WERI-Rb-1 (cell line): ENCODE results near the gene LMAN1.

Experiments
- DNase-seq: peaks from one replicate; pipeline ENCODE4 v3.0.0-alpha.2; 2020
- H3K27ac ChIP-seq: fragments of 250-450 bp; sonication (Bioruptor Pico); 2 replicates; pipeline ENCODE4 v1.5.1; 2020; ENCODE audit warnings: mild to moderate bottlenecking, moderate library complexity
- H3K27me3 ChIP-seq: fragments of 250-450 bp; sonication (Bioruptor Pico); 2 replicates; pipeline ENCODE4 v1.5.1; 2021; ENCODE audit warnings: mild to moderate bottlenecking, low read depth, moderate library complexity; ENCODE audit not compliant: insufficient read depth, severe bottlenecking
- H3K36me3 ChIP-seq: fragments of 250-450 bp; sonication (Bioruptor Pico); 2 replicates; pipeline ENCODE4 v1.5.1; 2020; ENCODE audit warnings: mild to moderate bottlenecking, moderate library complexity
- H3K4me3 ChIP-seq: 2 replicates; pipeline ENCODE4 v1.5.1; 2011; ENCODE audit warnings: low read depth, mild to moderate bottlenecking, control low read depth, low read length
- H3K9me3 ChIP-seq: fragments of 250-450 bp; sonication (Bioruptor Pico); 2 replicates; pipeline ENCODE4 v1.5.1; 2021; ENCODE audit warnings: mild to moderate bottlenecking, moderate library complexity; ENCODE audit not compliant: severe bottlenecking
- TF ChIP-seq, protein P1 (sequence below): IDR thresholded peaks from 2 replicates; pipeline ENCODE4 v1.5.1; 2011; ENCODE audit warnings: low read depth, mild to moderate bottlenecking, control low read depth, inconsistent platforms, low read length

The LMAN1 gene

DNA sequence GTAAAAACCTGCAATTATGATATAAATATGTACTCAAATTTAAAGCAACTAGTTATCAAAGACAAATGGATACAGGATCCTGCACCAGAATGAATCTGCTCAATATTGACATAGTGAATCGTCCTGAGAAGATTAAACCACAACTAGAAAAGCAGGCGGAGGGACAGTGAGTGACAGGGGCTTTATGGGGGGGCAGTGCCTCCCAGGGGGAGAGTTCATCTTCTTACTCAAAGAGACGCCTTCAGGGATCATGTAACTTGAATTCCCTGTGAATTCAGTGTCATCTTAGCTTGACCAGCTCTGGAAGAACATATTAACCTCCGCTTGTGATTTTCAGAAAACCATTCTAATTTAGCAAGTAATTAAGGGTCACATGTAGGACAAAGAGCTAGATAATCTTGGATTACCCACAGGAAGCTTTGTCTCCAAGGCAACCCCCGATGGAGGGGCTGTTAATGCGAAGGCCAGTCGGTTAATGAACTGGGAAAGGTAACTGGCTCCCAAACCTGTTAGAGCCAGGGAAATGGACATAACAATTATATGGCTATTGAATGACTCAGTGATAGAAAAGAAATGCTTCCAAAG, 17.4 kb upstream of the LMAN1 start:
- Histone ChIP-seq H3K36me3 (no peaks in the 10 kb centered on the region), H3K27ac (peak overlapping the region; percentile 85), H3K9me3 (no peaks in the 10 kb centered on the region), H3K4me3 (peak overlapping the region; percentile 33), H3K27me3 (no peaks in the 10 kb centered on the region)
- TF ChIP-seq, protein P1, sequence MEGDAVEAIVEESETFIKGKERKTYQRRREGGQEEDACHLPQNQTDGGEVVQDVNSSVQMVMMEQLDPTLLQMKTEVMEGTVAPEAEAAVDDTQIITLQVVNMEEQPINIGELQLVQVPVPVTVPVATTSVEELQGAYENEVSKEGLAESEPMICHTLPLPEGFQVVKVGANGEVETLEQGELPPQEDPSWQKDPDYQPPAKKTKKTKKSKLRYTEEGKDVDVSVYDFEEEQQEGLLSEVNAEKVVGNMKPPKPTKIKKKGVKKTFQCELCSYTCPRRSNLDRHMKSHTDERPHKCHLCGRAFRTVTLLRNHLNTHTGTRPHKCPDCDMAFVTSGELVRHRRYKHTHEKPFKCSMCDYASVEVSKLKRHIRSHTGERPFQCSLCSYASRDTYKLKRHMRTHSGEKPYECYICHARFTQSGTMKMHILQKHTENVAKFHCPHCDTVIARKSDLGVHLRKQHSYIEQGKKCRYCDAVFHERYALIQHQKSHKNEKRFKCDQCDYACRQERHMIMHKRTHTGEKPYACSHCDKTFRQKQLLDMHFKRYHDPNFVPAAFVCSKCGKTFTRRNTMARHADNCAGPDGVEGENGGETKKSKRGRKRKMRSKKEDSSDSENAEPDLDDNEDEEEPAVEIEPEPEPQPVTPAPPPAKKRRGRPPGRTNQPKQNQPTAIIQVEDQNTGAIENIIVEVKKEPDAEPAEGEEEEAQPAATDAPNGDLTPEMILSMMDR = no peak
- DNase-seq = peak; percentile 96

DNA sequence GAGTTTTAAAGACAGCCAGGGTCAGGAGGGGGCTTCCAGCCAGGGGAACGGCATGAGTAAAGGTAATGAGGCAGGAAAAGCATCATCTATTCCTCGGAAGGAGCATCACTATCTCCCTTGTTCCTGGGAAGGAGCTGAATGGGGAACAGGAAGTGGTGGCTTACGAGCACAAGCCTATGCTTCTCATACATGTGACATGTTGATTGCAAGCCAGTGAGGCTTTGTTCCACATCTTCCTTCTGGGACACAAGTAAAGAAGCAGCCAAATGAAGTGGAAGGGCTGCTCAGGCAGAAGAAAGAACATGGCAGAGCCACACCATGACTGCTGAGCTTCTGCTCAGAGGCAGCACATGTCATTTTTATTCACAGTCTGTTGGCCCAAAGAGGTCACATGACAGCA, 15.1 kb upstream of the LMAN1 start:
- H3K27ac ChIP-seq = peak overlapping the region; percentile 85
- H3K36me3 ChIP-seq = no peaks in the 10 kb centered on the region
- H3K4me3 ChIP-seq = no peak overlapping the region
- H3K9me3 ChIP-seq = peaks cover under 1% of the 10 kb centered on the region
- TF ChIP-seq, protein P1 = no peak
- no peaks in the 10 kb centered on the region for H3K27me3 ChIP-seq
- no peak for DNase-seq

DNA sequence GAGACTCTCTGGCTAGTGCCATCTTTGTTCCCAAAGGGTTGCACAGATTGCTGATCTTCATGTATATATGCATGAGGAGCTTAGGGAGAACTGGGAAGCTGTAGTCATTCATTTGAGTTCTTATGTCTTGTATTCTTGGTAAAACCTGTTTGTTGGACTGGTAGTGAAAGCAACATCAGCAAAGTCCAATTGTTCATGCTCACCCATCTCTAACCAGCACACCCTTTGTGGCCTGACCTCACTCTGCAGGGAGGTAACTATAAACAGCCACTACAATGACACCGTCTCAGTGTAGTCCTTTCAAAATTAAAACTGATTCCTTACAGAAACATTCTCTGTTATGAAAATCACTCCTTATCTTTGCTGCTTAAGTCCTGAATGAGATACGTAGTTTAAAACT, 13.9 kb upstream of the LMAN1 start:
- H3K27ac ChIP-seq = no peak overlapping the region
- no peaks in the 10 kb centered on the region for H3K36me3 ChIP-seq
- no peaks in the 10 kb centered on the region for H3K27me3 ChIP-seq
- H3K4me3 ChIP-seq = no peak overlapping the region
- DNase-seq = no peak
- peaks cover 5% of the 10 kb centered on the region for H3K9me3 ChIP-seq
- TF ChIP-seq, protein P1 = no peak

DNA sequence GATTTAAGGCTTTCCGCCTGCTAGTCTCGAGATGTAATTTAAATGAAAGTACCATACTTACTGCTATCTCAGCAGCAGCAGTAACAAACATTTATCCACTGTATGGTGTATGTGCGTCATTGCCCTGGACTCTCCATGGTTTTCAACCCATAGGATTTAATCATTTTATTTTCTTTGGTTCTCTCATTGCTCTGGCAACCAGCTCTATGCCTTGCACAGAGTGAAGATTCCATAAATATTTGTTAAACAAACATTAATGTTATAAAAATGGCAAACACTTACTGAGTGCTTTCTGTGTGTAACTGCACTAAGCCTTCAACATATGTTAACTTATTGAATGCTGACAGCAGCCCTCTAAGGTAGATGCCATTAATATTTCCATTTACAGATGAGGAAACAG, 1.3 kb upstream of the LMAN1 start:
- H3K36me3 ChIP-seq = peaks cover 23% of the 10 kb centered on the region
- no peak overlapping the region for H3K4me3 ChIP-seq
- DNase-seq = no peak
- no peaks in the 10 kb centered on the region for H3K27me3 ChIP-seq
- no peak overlapping the region for H3K27ac ChIP-seq
- TF ChIP-seq, protein P1 = no peak
- no peaks in the 10 kb centered on the region for H3K9me3 ChIP-seq

DNA sequence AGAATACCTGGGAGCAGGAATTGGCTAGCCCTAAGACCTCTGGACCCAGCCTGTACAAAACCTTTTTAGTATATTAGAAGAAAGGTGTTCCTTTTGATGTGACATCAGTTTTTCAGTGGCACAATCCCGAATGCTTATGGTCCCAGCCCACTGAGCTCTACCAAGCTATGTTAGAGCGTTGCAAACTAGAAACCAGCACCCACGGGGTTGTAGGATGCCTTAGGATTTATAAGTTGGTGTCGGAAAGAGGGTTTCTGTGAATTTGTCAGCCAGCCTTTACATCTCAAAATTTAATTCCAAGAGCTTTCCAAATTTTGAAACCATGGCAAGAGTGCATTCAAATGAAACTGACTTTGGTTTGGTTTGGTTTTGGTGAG, 499 bp upstream of the LMAN1 start:
- Histone ChIP-seq H3K27ac (peak overlapping the region; percentile 30), H3K36me3 (peaks cover 31% of the 10 kb centered on the region), H3K4me3 (peak overlapping the region; percentile 99), H3K9me3 (no peaks in the 10 kb centered on the region), H3K27me3 (no peaks in the 10 kb centered on the region)
- DNase-seq = no peak
- TF ChIP-seq, protein P1 = no peak

DNA sequence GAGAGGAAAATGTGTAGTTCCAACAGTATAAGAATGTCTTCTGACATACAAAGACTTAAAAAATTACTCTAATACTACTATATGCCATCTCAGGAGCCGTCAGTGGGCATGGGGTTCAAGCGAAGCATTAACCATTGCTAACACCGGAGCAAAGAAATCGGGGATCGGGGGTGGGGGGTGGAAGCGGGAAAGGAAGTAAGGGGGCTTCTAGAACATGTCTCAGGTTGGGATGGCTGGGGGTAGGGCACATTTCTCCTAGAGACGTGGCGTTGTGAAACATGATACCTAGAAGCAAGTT, 702 bp downstream of the LMAN1 start:
- Histone ChIP-seq H3K27ac (peak overlapping the region; percentile 79), H3K36me3 (peaks cover 43% of the 10 kb centered on the region), H3K27me3 (no peaks in the 10 kb centered on the region), H3K4me3 (peak overlapping the region; percentile 99), H3K9me3 (no peaks in the 10 kb centered on the region)
- DNase-seq = no peak
- TF ChIP-seq, protein P1 = no peak
